ENCODE results near the gene ADPRS.

ADPRS gene

GRCh38 chr1:36137776-36138175, 49.1 kb downstream of the ADPRS start:
- DNase-seq (ENCODE audit: low read depth): no peak
- in situ Hi-C loops (cut with HindIII; ENCODE audit: low sequenced_read_pairs): loop anchor here (5.0 kb wide), 1 partner anchor 155 kb away; no protein-coding TSS in a partner anchor
- TF ChIP-seq, protein P1, sequence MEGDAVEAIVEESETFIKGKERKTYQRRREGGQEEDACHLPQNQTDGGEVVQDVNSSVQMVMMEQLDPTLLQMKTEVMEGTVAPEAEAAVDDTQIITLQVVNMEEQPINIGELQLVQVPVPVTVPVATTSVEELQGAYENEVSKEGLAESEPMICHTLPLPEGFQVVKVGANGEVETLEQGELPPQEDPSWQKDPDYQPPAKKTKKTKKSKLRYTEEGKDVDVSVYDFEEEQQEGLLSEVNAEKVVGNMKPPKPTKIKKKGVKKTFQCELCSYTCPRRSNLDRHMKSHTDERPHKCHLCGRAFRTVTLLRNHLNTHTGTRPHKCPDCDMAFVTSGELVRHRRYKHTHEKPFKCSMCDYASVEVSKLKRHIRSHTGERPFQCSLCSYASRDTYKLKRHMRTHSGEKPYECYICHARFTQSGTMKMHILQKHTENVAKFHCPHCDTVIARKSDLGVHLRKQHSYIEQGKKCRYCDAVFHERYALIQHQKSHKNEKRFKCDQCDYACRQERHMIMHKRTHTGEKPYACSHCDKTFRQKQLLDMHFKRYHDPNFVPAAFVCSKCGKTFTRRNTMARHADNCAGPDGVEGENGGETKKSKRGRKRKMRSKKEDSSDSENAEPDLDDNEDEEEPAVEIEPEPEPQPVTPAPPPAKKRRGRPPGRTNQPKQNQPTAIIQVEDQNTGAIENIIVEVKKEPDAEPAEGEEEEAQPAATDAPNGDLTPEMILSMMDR (IDR thresholded peaks at IDR 0.05; ENCODE audit: low read depth, low read length, missing control alignments): no peak
- no peak overlapping the region for H3K4me3 ChIP-seq (ENCODE audit: low read depth, low read length)

DNA sequence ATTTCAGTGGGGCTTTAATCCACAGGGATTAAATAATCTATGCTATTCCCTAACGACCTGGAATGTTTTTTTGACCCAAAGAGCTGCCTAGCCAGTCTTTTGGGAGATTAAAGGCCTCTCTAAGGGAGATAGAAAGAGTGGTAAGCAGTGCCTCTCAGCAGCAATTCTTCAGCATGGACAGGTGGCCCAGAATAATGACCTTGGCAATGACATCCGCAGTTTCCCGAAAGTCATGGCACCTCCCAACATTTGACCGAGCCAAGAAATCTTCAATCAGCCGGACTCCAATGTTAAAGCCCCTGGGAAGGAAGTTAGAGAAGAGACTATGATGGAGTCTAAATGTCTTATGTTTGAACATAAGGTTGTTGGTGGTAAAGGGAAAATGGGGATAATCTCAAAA, 50.8 kb downstream of the ADPRS start:
- no peak overlapping the region for H3K4me3 ChIP-seq (ENCODE audit: low read depth, low read length)
- TF ChIP-seq, protein P1 (IDR thresholded peaks at IDR 0.05; ENCODE audit: low read depth, low read length, missing control alignments): no peak
- no peak for DNase-seq (ENCODE audit: low read depth)
- in situ Hi-C loops (cut with HindIII; ENCODE audit: low sequenced_read_pairs): loop anchor here (5.0 kb wide), 1 partner anchor 153 kb away; no protein-coding TSS in a partner anchor

DNA sequence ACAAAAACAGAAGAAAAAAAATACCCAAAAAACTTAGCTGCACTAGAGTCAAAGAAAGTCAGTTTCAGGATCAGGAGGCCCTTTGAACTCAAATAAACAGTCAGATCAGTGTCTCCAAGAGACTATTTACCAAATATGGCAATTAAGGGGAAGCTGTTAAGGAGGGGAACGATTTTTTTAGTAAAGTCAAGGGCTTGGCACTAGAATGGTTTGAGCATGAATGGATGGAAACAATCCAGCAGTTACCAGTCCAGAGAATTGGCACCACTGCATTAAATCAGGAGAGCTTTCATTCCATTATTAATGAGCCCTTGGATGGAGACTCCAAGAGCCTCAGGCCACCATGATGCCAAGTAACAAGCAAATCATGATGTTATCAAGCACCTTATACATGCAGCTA, 53.4 kb downstream of the ADPRS start:
- no peak for DNase-seq (ENCODE audit: low read depth)
- TF ChIP-seq, protein P1 (IDR thresholded peaks at IDR 0.05; ENCODE audit: low read depth, low read length, missing control alignments): no peak
- in situ Hi-C loops (cut with HindIII; ENCODE audit: low sequenced_read_pairs): no loop called here
- H3K4me3 ChIP-seq (ENCODE audit: low read depth, low read length): no peak overlapping the region

DNA sequence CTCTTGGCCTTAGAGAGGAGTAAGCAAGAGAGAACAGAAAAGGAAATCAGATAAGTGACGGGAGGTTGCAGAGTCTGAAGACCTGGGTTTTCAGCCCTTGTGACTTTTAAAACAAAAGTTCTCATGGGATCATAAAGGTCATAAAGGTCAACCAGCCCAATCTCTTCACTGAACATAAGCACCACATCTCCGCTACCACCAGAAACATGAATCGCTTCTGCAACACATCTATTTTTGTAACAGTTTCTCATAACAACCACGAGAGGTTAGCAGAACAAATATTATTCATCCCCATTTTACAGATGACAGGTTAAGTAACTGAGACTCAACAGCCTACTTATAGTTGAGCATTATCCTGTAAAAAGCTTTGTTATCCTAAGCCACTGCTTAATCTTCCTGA, 54.7 kb downstream of the ADPRS start:
- TF ChIP-seq, protein P1 (IDR thresholded peaks at IDR 0.05; ENCODE audit: low read depth, low read length, missing control alignments): no peak
- no peak for DNase-seq (ENCODE audit: low read depth)
- in situ Hi-C loops (cut with HindIII; ENCODE audit: low sequenced_read_pairs): no loop called here
- no peak overlapping the region for H3K4me3 ChIP-seq (ENCODE audit: low read depth, low read length)

All from astrocyte of the cerebellum (primary cell).